Endodermal cell (in vitro differentiated cells): ENCODE measurements around the gene POLR1D. TPM values are rescaled to one million over a fixed set of nuclear protein-coding genes. Genes with fewer than 3 reads are reported as not detected.

Experiments
- DNase-seq: peaks from one replicate; pipeline ENCODE4 v3.0.0-alpha.2; 2017
- H3K27ac ChIP-seq: 2 replicates; pipeline ENCODE4 v1.5.1; 2013; ENCODE audit warnings: mild to moderate bottlenecking, low read depth, low read length, moderate library complexity
- H3K27me3 ChIP-seq: 2 replicates; pipeline ENCODE4 v1.6.1; 2013; ENCODE audit warnings: mild to moderate bottlenecking, low read length, moderate library complexity; ENCODE audit not compliant: insufficient read depth, control insufficient read depth, poor library complexity, severe bottlenecking
- H3K36me3 ChIP-seq: 2 replicates; pipeline ENCODE4 v1.7.0; 2013; ENCODE audit warnings: mild to moderate bottlenecking, low read length, moderate library complexity; ENCODE audit not compliant: control insufficient read depth, insufficient read depth
- H3K4me1 ChIP-seq: one replicate; pipeline ENCODE4 v1.7.0; 2013; ENCODE audit warnings: low read length; ENCODE audit not compliant: control insufficient read depth, insufficient read depth
- H3K4me3 ChIP-seq: 2 replicates; pipeline ENCODE4 v1.5.1; 2013; ENCODE audit warnings: mild to moderate bottlenecking, low read length, moderate library complexity
- H3K9ac ChIP-seq: 2 replicates; pipeline ENCODE4 v1.6.1; 2013; ENCODE audit warnings: mild to moderate bottlenecking, low read length, moderate library complexity; ENCODE audit not compliant: poor library complexity, severe bottlenecking; ENCODE audit errors: extremely low read depth
- H3K9me3 ChIP-seq: 2 replicates; pipeline ENCODE4 v1.6.1; 2013; ENCODE audit warnings: mild to moderate bottlenecking, low read length, moderate library complexity; ENCODE audit not compliant: control insufficient read depth
- H3K27ac Mint-ChIP-seq: 2 replicates; pipeline ENCODE4 v1.8.0; 2020; ENCODE audit warnings: mixed read lengths
- H3K27me3 Mint-ChIP-seq: 2 replicates; pipeline ENCODE4 v1.8.0; 2021; ENCODE audit warnings: mild to moderate bottlenecking, mixed read lengths; ENCODE audit not compliant: insufficient read depth
- H3K36me3 Mint-ChIP-seq: 2 replicates; pipeline ENCODE4 v1.8.0; 2020; ENCODE audit warnings: low read depth, mixed read lengths
- H3K4me1 Mint-ChIP-seq: 2 replicates; pipeline ENCODE4 v1.8.0; 2020; ENCODE audit warnings: mixed read lengths
- H3K4me3 Mint-ChIP-seq: 2 replicates; pipeline ENCODE4 v1.8.0; 2020; ENCODE audit warnings: mild to moderate bottlenecking, moderate library complexity, mixed read lengths
- H3K9me3 Mint-ChIP-seq: 2 replicates; pipeline ENCODE4 v1.8.0; 2020; ENCODE audit warnings: mild to moderate bottlenecking, mixed read lengths
- WGBS, 2 experiments: methylation state at CpG; one replicate each; pipeline versions ENCODE4 v1.1.5 to v1.1.7; 2013; ENCODE audit warnings: missing lambda C conversion rate in 2 of 2, mixed read lengths in 1 of 2; ENCODE audit not compliant: insufficient coverage in 1 of 2, insufficient read length in 1 of 2; 5-methylcytosine and 5-hydroxymethylcytosine counted together
- total RNA-seq, 2 donors: library from RNA; stranded (reverse); fragmentation: NEBNext Ultra II Directional in 1 of 2; extraction: Animal tissue kit (Norgen Biotek cat#: 25700) in 1 of 2; gene quantifications; 2 replicates in 1 of 2; 3 replicates in 1 of 2; pipeline ENCODE4 v1.2.1, GENCODE V29; 2021
- TF ChIP-seq, protein P1 (sequence below): fragments of 200-600 bp; sonication (generic); conservative IDR thresholded peaks from 2 replicates; pipeline ENCODE4 v1.5.0; 2021; ENCODE audit warnings: antibody characterized with exemption, mild to moderate bottlenecking

Gene POLR1D
- total RNA-seq, 2 donors from 2014 or later: 135 to 136 TPM

GRCh38 chr13:27667946-27668345 lies 46.3 kb downstream of the POLR1D start:
- Histone ChIP-seq H3K9me3 (no peaks in the 10 kb centered on the region), H3K27ac (no peak overlapping the region), H3K9ac (no peak overlapping the region), H3K27me3 (no peaks in the 10 kb centered on the region), H3K4me1 (no peaks in the 10 kb centered on the region), H3K36me3 (peaks cover 3% of the 10 kb centered on the region), H3K4me3 (no peak overlapping the region)
- peaks cover 3% of the 10 kb centered on the region for H3K9me3 Mint-ChIP-seq
- H3K4me1 Mint-ChIP-seq: no peaks in the 10 kb centered on the region
- DNase-seq: no peak
- WGBS, 2 experiments: 73 to 96% methylated on average over 2 of the region's 2 CpGs
- H3K36me3 Mint-ChIP-seq: peaks cover 10% of the 10 kb centered on the region
- H3K27me3 Mint-ChIP-seq: peaks cover under 1% of the 10 kb centered on the region
- no peak overlapping the region for H3K27ac Mint-ChIP-seq
- TF ChIP-seq, protein P1, sequence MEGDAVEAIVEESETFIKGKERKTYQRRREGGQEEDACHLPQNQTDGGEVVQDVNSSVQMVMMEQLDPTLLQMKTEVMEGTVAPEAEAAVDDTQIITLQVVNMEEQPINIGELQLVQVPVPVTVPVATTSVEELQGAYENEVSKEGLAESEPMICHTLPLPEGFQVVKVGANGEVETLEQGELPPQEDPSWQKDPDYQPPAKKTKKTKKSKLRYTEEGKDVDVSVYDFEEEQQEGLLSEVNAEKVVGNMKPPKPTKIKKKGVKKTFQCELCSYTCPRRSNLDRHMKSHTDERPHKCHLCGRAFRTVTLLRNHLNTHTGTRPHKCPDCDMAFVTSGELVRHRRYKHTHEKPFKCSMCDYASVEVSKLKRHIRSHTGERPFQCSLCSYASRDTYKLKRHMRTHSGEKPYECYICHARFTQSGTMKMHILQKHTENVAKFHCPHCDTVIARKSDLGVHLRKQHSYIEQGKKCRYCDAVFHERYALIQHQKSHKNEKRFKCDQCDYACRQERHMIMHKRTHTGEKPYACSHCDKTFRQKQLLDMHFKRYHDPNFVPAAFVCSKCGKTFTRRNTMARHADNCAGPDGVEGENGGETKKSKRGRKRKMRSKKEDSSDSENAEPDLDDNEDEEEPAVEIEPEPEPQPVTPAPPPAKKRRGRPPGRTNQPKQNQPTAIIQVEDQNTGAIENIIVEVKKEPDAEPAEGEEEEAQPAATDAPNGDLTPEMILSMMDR: no peak
- H3K4me3 Mint-ChIP-seq: no peak overlapping the region

DNA sequence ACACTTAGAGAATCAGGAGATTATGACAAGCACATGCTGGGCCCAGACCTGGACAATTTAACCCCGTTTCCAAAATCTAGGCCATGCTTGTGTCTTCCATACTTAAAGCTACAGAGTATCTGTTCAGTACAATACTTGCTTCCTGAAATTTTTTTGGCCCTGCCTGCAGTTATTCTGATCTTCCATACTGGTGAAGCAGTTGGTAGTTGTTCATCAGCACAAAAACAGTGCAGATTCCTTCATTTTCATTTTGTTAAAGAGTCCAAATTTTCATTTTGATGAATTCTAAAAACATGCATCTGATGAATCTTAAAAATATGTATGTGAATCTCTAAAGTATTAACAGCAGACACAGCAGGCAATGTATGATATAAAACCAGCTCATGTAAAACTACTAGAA lies 49.2 kb downstream of the POLR1D start:
- TF ChIP-seq, protein P1: no peak
- no peaks in the 10 kb centered on the region for H3K4me1 ChIP-seq
- H3K36me3 Mint-ChIP-seq: peaks cover 5% of the 10 kb centered on the region
- no peaks in the 10 kb centered on the region for H3K27me3 ChIP-seq
- peaks cover 2% of the 10 kb centered on the region for H3K36me3 ChIP-seq
- no peak overlapping the region for H3K9ac ChIP-seq
- no peaks in the 10 kb centered on the region for H3K4me1 Mint-ChIP-seq
- no peak overlapping the region for H3K27ac Mint-ChIP-seq
- no peak overlapping the region for H3K27ac ChIP-seq
- H3K27me3 Mint-ChIP-seq: peaks cover 2% of the 10 kb centered on the region
- no peak overlapping the region for H3K4me3 Mint-ChIP-seq
- H3K9me3 Mint-ChIP-seq: peaks cover 3% of the 10 kb centered on the region
- H3K4me3 ChIP-seq: no peak overlapping the region
- WGBS, 2 experiments: 78 to 92% methylated on average over 1 of the region's 1 CpG
- no peak for DNase-seq
- H3K9me3 ChIP-seq: no peaks in the 10 kb centered on the region

GRCh38 chr13:27672025-27672424 lies 50.3 kb downstream of the POLR1D start:
- Histone ChIP-seq H3K27me3 (no peaks in the 10 kb centered on the region), H3K9ac (no peak overlapping the region), H3K36me3 (no peaks in the 10 kb centered on the region), H3K4me1 (no peaks in the 10 kb centered on the region), H3K4me3 (no peak overlapping the region), H3K27ac (no peak overlapping the region), H3K9me3 (no peaks in the 10 kb centered on the region)
- Mint-ChIP-seq H3K4me1 (no peaks in the 10 kb centered on the region), H3K27ac (no peak overlapping the region), H3K36me3 (peaks cover under 1% of the 10 kb centered on the region), H3K9me3 (peaks cover 3% of the 10 kb centered on the region), H3K4me3 (no peak overlapping the region), H3K27me3 (peaks cover 2% of the 10 kb centered on the region)
- WGBS, 2 experiments: no CpG with 5 or more reads among the region's 1 CpG
- TF ChIP-seq, protein P1: no peak
- DNase-seq: no peak

Other genes with a start within 250 kb of the POLR1D start
- gene GTF3A, start 197.3 kb upstream of the POLR1D start, total RNA-seq: 10 to 100 TPM; 70.4 to 80.0 TPM
- gene MTIF3, start 171.3 kb upstream of the POLR1D start, total RNA-seq: 10 to 100 TPM; 35.0 to 46.8 TPM
- gene LNX2, start 1.4 kb upstream of the POLR1D start, total RNA-seq: 10 to 100 TPM; 13.9 to 15.6 TPM
- not detected for gene GSX1, start 170.6 kb downstream of the POLR1D start, total RNA-seq